ENCODE results near the gene ADGRG2. TPM values are rescaled to one million over a fixed set of nuclear protein-coding genes. Genes with fewer than 3 reads are reported as not detected.

The ADGRG2 gene
- total RNA-seq, 3 donors from 2014 or later, result 0.66 to 1.3 (median 0.96) TPM

DNA sequence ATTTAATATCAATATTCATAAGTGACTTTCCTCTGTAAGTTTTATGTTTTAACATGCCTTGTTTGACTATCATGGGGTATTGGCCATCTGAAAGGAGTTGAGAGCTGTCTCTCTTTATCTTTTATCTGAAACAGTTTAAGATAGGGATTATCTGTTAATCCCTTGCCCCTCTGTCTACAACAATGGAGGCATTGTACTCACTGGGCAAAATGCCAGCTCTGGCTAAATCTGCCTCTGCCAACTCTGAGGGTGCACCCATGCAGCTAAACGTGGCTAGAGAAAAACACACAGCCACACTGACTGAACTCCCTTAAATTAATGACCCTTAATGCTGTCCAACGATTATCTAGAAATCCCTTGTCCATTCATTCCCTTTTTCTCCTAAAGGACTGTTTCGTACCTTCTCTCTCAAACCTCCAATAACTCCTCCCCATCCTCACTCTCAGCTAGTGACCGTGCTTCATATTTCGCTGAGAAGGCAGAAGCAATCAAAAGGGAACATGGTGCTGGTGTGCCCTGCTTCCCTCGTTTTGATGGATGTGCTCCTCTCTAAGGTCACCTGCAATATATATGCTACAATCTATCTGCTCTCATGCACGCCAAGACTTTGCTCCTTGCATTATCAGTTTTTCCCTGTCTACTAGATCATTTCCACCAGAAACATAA, 148.6 kb downstream of the ADGRG2 start:
- no peak for DNase-seq (ENCODE audit: low spot score in 2 of 2)
- no peaks in the 10 kb centered on the region for H3K9me3 ChIP-seq
- H3K4me1 ChIP-seq, result no peaks in the 10 kb centered on the region
- H3K36me3 ChIP-seq, result no peaks in the 10 kb centered on the region
- TF ChIP-seq, protein P1, sequence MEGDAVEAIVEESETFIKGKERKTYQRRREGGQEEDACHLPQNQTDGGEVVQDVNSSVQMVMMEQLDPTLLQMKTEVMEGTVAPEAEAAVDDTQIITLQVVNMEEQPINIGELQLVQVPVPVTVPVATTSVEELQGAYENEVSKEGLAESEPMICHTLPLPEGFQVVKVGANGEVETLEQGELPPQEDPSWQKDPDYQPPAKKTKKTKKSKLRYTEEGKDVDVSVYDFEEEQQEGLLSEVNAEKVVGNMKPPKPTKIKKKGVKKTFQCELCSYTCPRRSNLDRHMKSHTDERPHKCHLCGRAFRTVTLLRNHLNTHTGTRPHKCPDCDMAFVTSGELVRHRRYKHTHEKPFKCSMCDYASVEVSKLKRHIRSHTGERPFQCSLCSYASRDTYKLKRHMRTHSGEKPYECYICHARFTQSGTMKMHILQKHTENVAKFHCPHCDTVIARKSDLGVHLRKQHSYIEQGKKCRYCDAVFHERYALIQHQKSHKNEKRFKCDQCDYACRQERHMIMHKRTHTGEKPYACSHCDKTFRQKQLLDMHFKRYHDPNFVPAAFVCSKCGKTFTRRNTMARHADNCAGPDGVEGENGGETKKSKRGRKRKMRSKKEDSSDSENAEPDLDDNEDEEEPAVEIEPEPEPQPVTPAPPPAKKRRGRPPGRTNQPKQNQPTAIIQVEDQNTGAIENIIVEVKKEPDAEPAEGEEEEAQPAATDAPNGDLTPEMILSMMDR (IDR thresholded peaks at IDR 0.05), result no peak
- TF ChIP-seq POLR2AphosphoS5 (IDR thresholded peaks at IDR 0.05) (no peak), POLR2A (IDR thresholded peaks at IDR 0.05) (no peak)
- H3K27ac ChIP-seq, result no peak overlapping the region
- no peaks in the 10 kb centered on the region for H3K27me3 ChIP-seq
- H3K4me3 ChIP-seq, result no peak overlapping the region
- intact Hi-C loops (cut with DNase I; ENCODE audit: low total_unique reads), result no loop called here

DNA sequence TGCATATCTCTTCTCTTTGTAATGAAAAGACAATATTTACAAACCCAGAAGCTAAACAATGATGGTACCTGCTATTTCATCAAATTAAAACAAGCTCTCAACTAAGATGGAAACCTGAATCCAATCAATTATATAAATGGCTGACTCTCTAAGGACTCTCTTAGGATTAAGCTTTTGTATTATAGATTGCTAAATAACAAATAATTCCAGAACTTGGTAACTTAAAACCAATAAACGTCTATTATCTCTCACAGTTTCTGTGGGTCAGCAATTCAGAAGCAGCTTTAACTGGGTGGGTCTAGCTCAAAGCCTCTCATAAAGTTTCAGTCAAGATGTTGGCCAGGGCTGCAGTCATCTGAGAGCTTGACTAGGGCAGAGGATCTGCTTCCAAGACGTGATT, 150.8 kb downstream of the ADGRG2 start:
- H3K4me1 ChIP-seq, result no peaks in the 10 kb centered on the region
- no peaks in the 10 kb centered on the region for H3K27me3 ChIP-seq
- no peak for DNase-seq (ENCODE audit: low spot score in 2 of 2)
- intact Hi-C loops (cut with DNase I; ENCODE audit: low total_unique reads), result no loop called here
- no peaks in the 10 kb centered on the region for H3K9me3 ChIP-seq
- TF ChIP-seq, protein P1 (IDR thresholded peaks at IDR 0.05), result no peak
- TF ChIP-seq POLR2A (IDR thresholded peaks at IDR 0.05) (no peak), POLR2AphosphoS5 (IDR thresholded peaks at IDR 0.05) (no peak)
- no peak overlapping the region for H3K27ac ChIP-seq
- H3K4me3 ChIP-seq, result no peak overlapping the region
- no peaks in the 10 kb centered on the region for H3K36me3 ChIP-seq

DNA sequence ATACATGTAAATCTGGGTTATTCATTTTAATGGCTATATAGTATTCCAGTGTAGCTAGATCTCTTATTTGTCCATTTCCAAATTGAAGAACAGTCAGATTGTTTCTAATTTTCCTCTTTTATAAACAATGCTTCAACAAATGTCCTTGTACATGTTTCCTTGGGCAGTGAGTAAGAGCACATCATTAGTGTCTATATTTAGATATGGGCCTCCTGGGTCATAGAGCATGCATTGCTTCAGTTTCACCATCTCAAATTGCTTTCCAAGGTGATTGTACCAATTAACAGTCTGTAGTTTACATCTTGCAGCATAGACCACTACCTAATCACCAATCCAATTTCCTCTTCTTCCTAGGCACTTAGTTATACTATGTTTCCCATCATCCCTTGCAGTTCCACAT, 151.8 kb downstream of the ADGRG2 start:
- intact Hi-C loops (cut with DNase I; ENCODE audit: low total_unique reads), result no loop called here
- Histone ChIP-seq H3K27ac (no peak overlapping the region), H3K9me3 (no peaks in the 10 kb centered on the region), H3K27me3 (no peaks in the 10 kb centered on the region), H3K4me3 (no peak overlapping the region), H3K4me1 (no peaks in the 10 kb centered on the region), H3K36me3 (no peaks in the 10 kb centered on the region)
- no peak for DNase-seq (ENCODE audit: low spot score in 2 of 2)
- no peak for TF ChIP-seq POLR2AphosphoS5 (IDR thresholded peaks at IDR 0.05)
- TF ChIP-seq, protein P1 (IDR thresholded peaks at IDR 0.05), result no peak
- no peak for TF ChIP-seq POLR2A (IDR thresholded peaks at IDR 0.05)

DNA sequence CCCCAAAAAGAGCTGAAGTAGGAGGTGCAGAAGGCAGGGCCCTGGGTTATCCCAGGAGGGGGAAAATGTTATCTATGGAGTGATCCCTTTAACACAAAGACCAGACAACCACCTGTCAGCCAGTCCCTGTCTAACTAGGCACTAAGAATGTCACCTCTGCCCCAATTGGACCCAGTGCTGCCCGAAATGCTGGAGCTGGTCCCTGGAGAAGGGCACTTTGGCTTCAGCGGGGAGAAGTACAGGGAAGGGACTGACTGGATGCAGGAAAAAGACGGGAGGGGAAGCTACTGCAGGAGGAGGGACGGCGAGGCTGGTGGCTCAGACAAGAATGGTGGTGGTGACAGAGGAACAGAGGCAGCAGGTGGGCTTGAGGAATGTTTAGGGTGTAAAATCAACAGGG, 155.6 kb downstream of the ADGRG2 start:
- Histone ChIP-seq H3K4me1 (no peaks in the 10 kb centered on the region), H3K4me3 (no peak overlapping the region), H3K27me3 (peaks cover 0 to 5% of the 10 kb centered on the region in 2 donors), H3K36me3 (no peaks in the 10 kb centered on the region), H3K27ac (no peak overlapping the region), H3K9me3 (no peaks in the 10 kb centered on the region)
- TF ChIP-seq, protein P1 (IDR thresholded peaks at IDR 0.05), result no peak
- no peak for TF ChIP-seq POLR2AphosphoS5 (IDR thresholded peaks at IDR 0.05)
- TF ChIP-seq POLR2A (IDR thresholded peaks at IDR 0.05), result no peak
- intact Hi-C loops (cut with DNase I; ENCODE audit: low total_unique reads), result no loop called here
- DNase-seq (ENCODE audit: low spot score in 2 of 2), result no peak

DNA sequence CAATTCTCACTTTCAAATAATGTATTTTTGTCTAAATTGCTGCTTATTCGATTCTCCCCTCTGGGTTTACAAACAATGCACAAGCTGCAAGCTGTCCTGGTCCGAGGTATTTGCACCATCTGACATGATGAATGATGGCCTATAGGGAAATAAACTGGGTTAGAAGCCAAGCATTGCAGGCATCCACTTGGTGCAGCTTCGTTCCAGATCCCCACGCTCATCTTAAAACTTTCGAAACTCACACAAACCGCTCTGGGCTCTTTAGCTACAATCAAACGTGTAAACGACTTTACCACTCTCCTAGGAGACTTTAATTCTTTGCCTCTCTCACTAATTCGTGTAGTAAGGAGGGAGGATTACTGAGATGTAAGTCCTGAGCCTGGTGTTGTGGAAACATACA, 157.4 kb downstream of the ADGRG2 start:
- H3K9me3 ChIP-seq, result no peaks in the 10 kb centered on the region
- peaks cover 0 to 5% of the 10 kb centered on the region in 2 donors for H3K27me3 ChIP-seq
- intact Hi-C loops (cut with DNase I; ENCODE audit: low total_unique reads), result no loop called here
- H3K4me3 ChIP-seq, result no peak overlapping the region
- no peak for TF ChIP-seq POLR2AphosphoS5 (IDR thresholded peaks at IDR 0.05)
- TF ChIP-seq POLR2A (IDR thresholded peaks at IDR 0.05), result no peak
- TF ChIP-seq, protein P1 (IDR thresholded peaks at IDR 0.05), result no peak
- no peaks in the 10 kb centered on the region for H3K4me1 ChIP-seq
- no peaks in the 10 kb centered on the region for H3K36me3 ChIP-seq
- DNase-seq (ENCODE audit: low spot score in 2 of 2), result no peak
- no peak overlapping the region for H3K27ac ChIP-seq

Data from breast epithelium (tissue), 4 donors.